ENCODE data around the gene PAPLN. TPM values are rescaled to one million over a fixed set of nuclear protein-coding genes. Genes with fewer than 3 reads are reported as not detected.

The PAPLN gene
- total and polyA plus RNA-seq, 7 donors = 0.26 to 0.79 (median 0.44) TPM

DNA sequence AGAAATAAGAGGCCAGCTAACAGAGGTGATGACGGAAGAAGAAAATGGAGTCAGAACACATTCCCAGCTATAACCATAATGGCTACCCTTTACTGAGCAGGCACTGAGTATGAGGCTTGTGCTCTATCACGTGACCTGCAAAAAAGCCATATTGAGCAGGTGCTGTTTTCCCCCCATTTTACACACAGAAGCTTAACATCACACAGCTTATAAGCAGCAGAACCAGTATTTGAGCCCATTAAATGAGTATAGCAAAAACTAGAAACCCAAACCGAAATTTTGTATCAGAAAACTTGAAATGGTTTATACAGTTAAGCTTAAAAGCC, 28.4 kb downstream of the PAPLN start:
- no peaks in the 10 kb centered on the region for H3K36me3 ChIP-seq (ENCODE audit: insufficient read depth in 1 of 2, low read depth in 1 of 2)
- DNase-seq (no peak), ATAC-seq (no peak)
- peaks cover 8% of the 10 kb centered on the region for H3K4me1 ChIP-seq
- 88 to 90% (median 90%) methylated on average over 3 of the region's 3 CpGs for WGBS, 3 donors
- TF ChIP-seq, protein P1, sequence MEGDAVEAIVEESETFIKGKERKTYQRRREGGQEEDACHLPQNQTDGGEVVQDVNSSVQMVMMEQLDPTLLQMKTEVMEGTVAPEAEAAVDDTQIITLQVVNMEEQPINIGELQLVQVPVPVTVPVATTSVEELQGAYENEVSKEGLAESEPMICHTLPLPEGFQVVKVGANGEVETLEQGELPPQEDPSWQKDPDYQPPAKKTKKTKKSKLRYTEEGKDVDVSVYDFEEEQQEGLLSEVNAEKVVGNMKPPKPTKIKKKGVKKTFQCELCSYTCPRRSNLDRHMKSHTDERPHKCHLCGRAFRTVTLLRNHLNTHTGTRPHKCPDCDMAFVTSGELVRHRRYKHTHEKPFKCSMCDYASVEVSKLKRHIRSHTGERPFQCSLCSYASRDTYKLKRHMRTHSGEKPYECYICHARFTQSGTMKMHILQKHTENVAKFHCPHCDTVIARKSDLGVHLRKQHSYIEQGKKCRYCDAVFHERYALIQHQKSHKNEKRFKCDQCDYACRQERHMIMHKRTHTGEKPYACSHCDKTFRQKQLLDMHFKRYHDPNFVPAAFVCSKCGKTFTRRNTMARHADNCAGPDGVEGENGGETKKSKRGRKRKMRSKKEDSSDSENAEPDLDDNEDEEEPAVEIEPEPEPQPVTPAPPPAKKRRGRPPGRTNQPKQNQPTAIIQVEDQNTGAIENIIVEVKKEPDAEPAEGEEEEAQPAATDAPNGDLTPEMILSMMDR (IDR thresholded peaks at IDR 0.05) = no peak
- no peak overlapping the region for H3K27ac ChIP-seq
- H3K9me3 ChIP-seq = no peaks in the 10 kb centered on the region
- intact Hi-C loops (cut with DNase I) = no loop called here
- H3K4me3 ChIP-seq = no peak overlapping the region
- H3K27me3 ChIP-seq (ENCODE audit: insufficient read depth in 3 of 3, low read length in 2 of 3) = peaks cover 0 to 5% (median 0%) of the 10 kb centered on the region in 3 donors

DNA sequence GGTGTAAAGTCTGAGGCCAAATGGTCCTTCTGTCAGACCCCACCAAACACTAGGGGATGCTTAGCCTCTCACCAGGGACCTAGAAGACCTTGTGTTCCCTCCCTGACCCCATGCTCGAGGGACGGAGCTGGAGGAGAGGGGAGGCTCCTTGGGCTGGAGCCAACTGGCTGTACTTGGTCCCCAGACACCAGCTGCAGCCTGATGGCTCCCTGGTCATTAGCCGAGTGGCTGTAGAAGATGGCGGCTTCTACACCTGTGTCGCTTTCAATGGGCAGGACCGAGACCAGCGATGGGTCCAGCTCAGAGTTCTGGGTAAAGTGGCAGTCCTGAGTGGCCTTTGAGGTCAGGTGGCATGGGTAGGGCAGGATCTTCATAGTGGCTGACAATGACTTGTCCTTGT, 29.0 kb downstream of the PAPLN start:
- WGBS, 3 donors = 63 to 69% (median 64%) methylated on average over 7 of the region's 7 CpGs
- ATAC-seq (no peak), DNase-seq (no peak)
- Histone ChIP-seq H3K27ac (no peak overlapping the region), H3K4me3 (no peak overlapping the region), H3K27me3 (ENCODE audit: insufficient read depth in 3 of 3, low read length in 2 of 3) (peaks cover 0 to 5% (median 0%) of the 10 kb centered on the region in 3 donors), H3K36me3 (ENCODE audit: insufficient read depth in 1 of 2, low read depth in 1 of 2) (no peaks in the 10 kb centered on the region), H3K9me3 (no peaks in the 10 kb centered on the region), H3K4me1 (peaks cover 8% of the 10 kb centered on the region)
- intact Hi-C loops (cut with DNase I) = no loop called here
- TF ChIP-seq, protein P1 (IDR thresholded peaks at IDR 0.05) = no peak

DNA sequence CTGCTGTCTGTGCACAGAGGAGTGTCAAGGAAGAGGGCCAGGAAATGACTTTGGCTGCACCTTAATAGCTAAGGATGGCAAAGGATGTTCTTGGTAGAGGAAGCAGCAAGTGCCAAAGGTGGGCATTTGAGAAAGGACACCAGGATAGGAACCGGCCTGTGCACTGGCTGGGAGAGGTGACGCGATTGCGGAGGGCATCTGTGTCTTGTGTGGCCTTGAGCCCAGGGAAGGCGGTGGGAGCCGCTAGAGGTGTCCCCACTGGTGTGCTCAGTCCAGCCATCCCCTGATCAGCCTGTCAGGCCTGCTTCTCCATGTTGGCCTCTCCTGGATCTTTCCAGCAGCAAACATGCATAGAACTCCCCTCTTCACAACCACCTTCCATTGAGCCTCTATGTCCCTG, 30.2 kb downstream of the PAPLN start:
- H3K4me1 ChIP-seq = peaks cover 11% of the 10 kb centered on the region
- intact Hi-C loops (cut with DNase I) = no loop called here
- peaks cover 0 to 5% (median 0%) of the 10 kb centered on the region in 3 donors for H3K27me3 ChIP-seq (ENCODE audit: insufficient read depth in 3 of 3, low read length in 2 of 3)
- no peak overlapping the region for H3K4me3 ChIP-seq
- H3K27ac ChIP-seq = no peak overlapping the region
- DNase-seq (no peak), ATAC-seq (no peak)
- H3K36me3 ChIP-seq (ENCODE audit: insufficient read depth in 1 of 2, low read depth in 1 of 2) = no peaks in the 10 kb centered on the region
- H3K9me3 ChIP-seq = no peaks in the 10 kb centered on the region
- 94 to 97% (median 94%) methylated on average over 6 of the region's 6 CpGs for WGBS, 3 donors
- TF ChIP-seq, protein P1 (IDR thresholded peaks at IDR 0.05) = no peak

DNA sequence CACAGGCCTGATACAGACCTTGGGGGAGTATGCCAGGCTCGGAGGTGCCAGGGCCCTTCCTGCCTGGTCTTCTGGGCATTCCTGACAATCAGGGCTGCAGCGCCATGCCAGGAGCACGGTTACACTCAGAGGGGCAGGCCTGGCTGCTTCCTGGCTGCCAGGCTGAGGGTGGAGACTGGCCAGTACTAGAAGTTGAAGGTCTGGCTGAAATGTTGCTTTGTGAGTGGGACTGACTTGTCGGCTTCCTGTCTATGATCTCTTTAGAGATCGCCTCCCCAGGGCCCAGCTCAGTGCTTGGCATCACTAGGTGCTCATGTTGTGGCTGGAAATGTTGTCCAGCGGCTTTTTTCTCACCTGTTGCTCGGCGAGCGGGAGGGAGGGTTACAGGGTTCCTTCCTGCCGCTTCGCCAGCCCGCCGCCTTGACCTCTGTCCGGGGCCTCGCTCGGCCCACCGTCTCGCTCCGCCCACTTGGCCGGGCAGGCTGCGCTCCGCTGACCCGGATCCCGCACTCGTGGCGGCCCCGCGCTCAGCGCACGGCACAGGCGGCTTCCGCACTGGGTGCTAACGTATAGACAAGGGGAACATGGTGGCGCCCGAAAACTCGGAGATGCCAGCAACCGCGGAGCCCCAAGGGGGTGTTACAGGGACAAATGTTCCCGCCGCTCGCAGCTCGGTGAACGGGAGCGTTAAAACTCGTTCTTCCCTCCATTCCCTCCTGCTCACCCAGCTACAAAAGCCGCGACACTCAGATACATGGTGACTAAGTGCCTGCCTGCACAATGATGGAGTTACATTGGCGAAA, 32.6 kb downstream of the PAPLN start:
- DNase-seq = peak; percentile 65 to 75
- intact Hi-C loops (cut with DNase I) = loop anchor here in 1 of 2 donors (10.0 kb wide), 1 partner anchor 95 kb away; no protein-coding TSS in a partner anchor
- Histone ChIP-seq H3K27ac (no peak overlapping the region), H3K4me3 (peak overlapping the region; percentile 61), H3K36me3 (ENCODE audit: insufficient read depth in 1 of 2, low read depth in 1 of 2) (peaks cover 0 to 13% of the 10 kb centered on the region in 2 donors), H3K9me3 (no peaks in the 10 kb centered on the region), H3K27me3 (ENCODE audit: insufficient read depth in 3 of 3, low read length in 2 of 3) (peaks cover 0 to 4% (median 0%) of the 10 kb centered on the region in 3 donors), H3K4me1 (peaks cover 17% of the 10 kb centered on the region)
- 4 to 6% (median 5%) methylated on average over 46 to 48 of the region's 48 CpGs for WGBS, 3 donors
- TF ChIP-seq, protein P1 (IDR thresholded peaks at IDR 0.05) = no peak
- ATAC-seq = peak; percentile 70 to 80 (median 75)

All from psoas muscle (tissue), 8 donors.